IPS-15b (cell line): ENCODE data around the gene ABHD16A.
"Not testable (repeated sequence)": the region's sequence is repeated elsewhere in the genome, so short reads cannot be mapped to it uniquely, and the experiment has no call there.

Source experiments
- H3K27me3 ChIP-seq: one replicate; pipeline ENCODE4 v1.6.1; 2013; ENCODE audit warnings: low read length; ENCODE audit not compliant: control insufficient read depth, insufficient read depth
- H3K36me3 ChIP-seq: one replicate; pipeline ENCODE4 v1.6.1; 2013; ENCODE audit warnings: low read length; ENCODE audit not compliant: control insufficient read depth, insufficient read depth
- H3K4me1 ChIP-seq: one replicate; pipeline ENCODE4 v1.6.1; 2013; ENCODE audit warnings: mild to moderate bottlenecking, low read length; ENCODE audit not compliant: control insufficient read depth, insufficient read depth
- H3K4me3 ChIP-seq: one replicate; pipeline ENCODE4 v1.5.1; 2013; ENCODE audit warnings: low read depth, low read length
- H3K9ac ChIP-seq: one replicate; pipeline ENCODE4 v1.6.1; 2013; ENCODE audit warnings: low read depth, mild to moderate bottlenecking, low read length
- H3K9me3 ChIP-seq: one replicate; pipeline ENCODE4 v1.6.1; 2013; ENCODE audit warnings: mild to moderate bottlenecking, low read length; ENCODE audit not compliant: control insufficient read depth, insufficient read depth

Gene ABHD16A

DNA sequence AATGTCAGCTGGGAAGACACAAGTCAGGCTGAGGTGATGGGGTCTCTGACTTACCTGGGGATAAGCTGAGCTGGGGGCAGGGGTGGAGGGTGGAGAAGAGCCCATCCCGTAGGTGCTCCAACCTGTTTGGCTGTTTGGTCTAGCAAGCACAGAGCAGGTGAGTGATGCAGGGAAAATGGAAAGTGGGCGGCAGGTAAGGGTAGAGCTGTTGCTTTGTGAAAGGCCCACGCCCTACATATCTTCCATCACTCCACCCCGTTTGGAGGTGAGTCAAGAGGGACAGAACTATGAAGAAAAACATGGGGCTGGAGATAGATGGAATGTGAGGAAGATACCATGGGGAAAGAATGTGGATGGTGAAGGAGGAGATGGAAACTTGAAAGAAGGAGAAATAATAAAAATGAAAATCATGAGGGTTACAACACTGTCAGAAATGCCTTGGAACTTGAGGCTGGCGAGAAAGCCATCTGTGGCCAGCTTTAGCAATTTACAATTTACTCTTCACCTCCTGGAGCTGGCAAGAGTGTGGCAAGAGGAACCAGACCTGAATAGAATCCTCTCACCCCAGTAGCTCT, 17.2 kb upstream of the ABHD16A start:
- Histone ChIP-seq H3K9ac (no peak overlapping the region), H3K9me3 (no peaks in the 10 kb centered on the region), H3K36me3 (no peaks in the 10 kb centered on the region), H3K27me3 (no peaks in the 10 kb centered on the region), H3K4me3 (no peak overlapping the region), H3K4me1 (peaks cover 9% of the 10 kb centered on the region)

DNA sequence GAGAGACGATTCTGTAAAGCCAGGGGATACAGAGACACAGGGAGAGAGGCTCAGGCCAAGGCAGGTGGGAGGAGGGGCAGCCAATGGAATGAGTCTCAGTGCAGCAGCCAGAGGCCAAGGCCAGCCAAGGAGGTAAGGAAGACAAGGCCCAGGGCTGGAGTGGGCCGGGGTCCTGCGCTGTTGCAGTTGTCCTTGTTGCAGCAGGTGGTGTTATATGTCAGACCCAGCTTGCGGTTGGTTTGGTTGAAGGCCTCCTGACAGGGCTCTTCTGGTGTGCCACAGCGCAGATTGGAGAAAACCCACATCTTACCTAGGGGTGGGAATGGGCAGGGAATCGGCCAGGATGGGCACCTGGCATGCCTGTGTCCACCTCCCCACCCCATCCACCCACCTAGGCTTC, 15.9 kb upstream of the ABHD16A start:
- Histone ChIP-seq H3K4me3 (no peak overlapping the region), H3K9ac (no peak overlapping the region), H3K9me3 (no peaks in the 10 kb centered on the region)

DNA sequence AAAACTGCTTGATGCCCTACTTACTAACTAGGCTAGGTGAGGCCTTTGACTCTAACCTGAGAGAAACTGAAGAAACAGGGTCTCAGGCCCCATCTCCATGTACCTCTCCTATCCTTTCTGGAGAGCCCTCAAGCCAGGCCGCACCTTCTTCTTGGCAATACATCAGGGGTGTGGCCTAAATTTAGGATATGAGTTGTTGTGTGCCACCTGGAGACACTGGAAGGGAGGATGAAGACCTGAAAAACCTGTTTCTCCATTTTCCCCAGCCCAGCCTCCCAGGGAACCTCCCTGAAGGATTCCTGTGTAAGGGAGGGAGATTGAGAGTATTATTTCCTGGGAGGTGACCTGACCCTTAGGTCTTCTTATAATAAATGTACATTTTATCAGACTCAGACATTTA, 15.1 kb upstream of the ABHD16A start:
- Histone ChIP-seq H3K9me3 (no peaks in the 10 kb centered on the region), H3K36me3 (no peaks in the 10 kb centered on the region), H3K4me1 (peaks cover 21% of the 10 kb centered on the region)

More for the DNA sequence above, 15.9 kb upstream of the ABHD16A start:
- Histone ChIP-seq H3K4me1 (peaks cover 18% of the 10 kb centered on the region), H3K27me3 (no peaks in the 10 kb centered on the region), H3K36me3 (no peaks in the 10 kb centered on the region)

DNA sequence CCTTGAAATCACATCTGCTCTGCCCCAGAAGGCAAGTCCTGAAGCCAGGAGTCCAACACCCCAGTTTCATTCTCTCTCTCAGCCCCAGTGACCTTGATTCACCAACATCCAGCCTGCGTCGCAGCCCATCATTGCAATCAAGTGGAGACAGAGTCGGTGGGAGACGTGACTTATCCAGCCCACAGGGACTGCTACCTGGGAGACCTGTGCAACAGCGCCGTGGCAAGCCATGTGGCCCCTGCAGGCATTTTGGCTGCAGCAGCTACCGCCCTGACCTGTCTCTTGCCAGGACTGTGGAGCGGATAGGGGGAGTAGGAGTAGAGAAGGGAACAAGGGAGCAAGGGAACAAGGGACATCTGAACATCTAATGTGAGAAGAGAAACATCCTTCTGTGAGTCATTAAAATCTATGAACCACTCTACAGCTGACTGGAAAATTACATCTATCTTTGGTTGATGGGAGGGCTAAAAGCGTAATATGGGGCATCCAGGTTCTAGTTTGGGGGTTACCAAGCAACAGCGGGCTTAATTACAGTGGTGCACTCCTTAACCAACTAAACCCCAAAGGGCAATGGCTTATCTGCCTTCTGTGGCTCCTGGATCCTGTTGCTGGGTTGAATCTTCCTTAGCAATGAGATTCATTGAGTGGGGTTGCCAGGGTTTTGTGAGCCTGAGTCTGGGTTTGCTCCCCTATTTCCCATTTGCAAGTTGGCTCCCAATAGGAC, 14.5 kb upstream of the ABHD16A start:
- peaks cover 21% of the 10 kb centered on the region for H3K4me1 ChIP-seq
- no peak overlapping the region for H3K9ac ChIP-seq
- no peaks in the 10 kb centered on the region for H3K27me3 ChIP-seq
- H3K9me3 ChIP-seq: no peaks in the 10 kb centered on the region
- H3K36me3 ChIP-seq: no peaks in the 10 kb centered on the region
- H3K4me3 ChIP-seq: no peak overlapping the region

More for the DNA sequence above, 15.1 kb upstream of the ABHD16A start:
- Histone ChIP-seq H3K4me3 (no peak overlapping the region), H3K9ac (no peak overlapping the region), H3K27me3 (no peaks in the 10 kb centered on the region)

DNA sequence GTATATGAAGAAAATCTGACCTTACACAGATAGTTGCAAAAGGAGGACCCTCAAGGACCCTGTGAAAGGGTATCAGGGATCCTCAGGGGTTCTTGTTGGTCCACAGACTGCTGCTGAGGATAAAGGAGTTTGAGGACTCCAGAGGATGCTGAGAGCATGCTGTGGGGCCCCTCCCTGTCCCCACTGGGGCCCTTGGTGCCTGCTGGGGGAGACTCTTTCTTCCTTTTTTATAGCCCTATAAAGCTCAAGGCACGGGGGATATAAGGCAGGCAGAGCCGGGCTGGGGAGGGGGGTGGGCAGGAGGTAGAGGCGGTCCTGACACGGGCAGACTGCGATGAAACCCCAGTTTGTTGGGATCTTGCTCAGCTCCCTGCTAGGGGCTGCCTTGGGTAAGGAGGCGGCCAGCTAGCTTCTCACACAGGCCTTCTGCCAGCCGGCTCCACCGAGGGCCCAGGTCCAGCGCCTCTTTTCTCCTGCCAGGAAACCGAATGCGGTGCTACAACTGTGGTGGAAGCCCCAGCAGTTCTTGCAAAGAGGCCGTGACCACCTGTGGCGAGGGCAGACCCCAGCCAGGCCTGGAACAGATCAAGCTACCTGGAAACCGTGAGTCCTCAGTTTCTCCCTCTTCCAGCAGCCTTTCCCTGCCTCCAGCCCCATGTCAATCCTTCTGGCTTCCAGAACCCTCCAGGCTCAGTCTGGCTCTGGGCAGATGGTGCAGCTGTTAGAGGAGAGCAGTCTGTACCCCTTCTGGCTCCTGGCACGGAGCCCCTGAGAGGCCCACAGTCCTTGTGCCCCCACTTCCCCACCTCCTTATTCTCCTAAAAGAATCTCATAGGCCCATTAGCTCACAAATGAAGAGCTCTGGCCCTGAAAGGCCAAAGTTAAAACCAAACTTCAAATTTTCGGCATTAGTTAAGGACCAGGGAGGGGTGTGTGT, 12.2 kb upstream of the ABHD16A start, which contains the start of gene LY6G6D:
LY6G6D (plus strand) TSS at position 327 of the 937 bp plus-strand sequence; CDS start at position 335, 8 bp downstream.
- peak within 1 kb of the TSS; percentile 39 for H3K9ac ChIP-seq
- no peaks in the 10 kb centered on the region for H3K27me3 ChIP-seq
- no peak within 1 kb of the TSS for H3K4me3 ChIP-seq
- H3K36me3 ChIP-seq: no peaks in the 10 kb centered on the region
- H3K9me3 ChIP-seq: no peaks in the 10 kb centered on the region
- peaks cover 21% of the 10 kb centered on the region for H3K4me1 ChIP-seq

DNA sequence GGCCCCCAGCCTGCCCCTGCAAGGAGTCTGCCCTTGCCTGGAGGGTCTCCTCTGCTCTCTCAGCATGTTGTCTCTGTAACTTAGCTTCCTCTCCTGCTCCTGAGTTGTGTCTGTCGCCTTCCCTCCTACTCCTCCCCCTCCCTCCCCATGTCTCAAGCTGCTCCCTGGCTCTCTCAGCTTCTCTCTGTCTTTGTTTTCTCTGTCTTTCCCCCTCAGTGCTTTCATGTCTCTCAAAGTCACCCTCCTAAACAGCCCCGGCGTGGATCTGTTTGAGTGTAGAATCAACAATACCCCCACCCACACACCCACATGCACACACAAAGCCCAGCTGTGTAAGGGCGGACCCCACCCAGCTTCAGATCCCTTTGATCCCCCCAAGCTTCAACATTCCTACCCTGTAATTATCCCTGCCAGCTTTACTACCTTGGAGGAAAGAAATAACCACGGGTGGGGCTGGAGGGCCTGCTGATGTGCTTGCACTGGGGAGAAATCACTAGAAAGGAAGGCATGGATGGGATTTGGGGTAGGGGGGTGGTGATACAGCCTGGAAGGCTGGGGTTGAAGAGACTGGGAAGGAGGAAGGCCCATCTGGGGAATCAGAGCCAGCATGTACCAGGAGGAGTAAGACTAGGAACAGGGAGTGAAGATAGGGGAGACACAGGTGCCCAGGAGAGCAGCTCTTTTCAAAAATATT, 11.0 kb upstream of the ABHD16A start:
- no peak overlapping the region for H3K4me3 ChIP-seq

DNA sequence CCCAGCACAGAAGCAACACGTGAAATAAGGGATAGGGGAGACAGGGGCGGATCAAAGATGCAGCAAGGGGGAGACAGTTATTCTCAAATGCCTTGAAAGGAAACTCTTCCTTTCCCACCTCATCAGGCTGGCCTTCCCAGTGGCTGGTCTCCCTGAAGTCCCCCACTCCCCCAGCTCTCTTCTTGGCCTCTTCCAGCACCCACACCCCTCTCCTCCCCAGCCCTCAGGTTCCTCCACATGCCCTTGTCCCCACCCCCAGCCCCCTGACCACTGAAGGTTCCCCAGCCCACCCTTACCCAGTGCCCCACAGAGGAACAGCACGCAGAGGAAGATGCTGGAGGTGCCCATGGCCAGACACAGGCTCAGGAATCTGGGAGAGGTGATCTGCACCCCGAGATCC, 10.3 kb upstream of the ABHD16A start:
- peaks cover 21% of the 10 kb centered on the region for H3K4me1 ChIP-seq

More for the DNA sequence above, 11.0 kb upstream of the ABHD16A start:
- Histone ChIP-seq H3K9ac (peak overlapping the region; percentile 39), H3K27me3 (no peaks in the 10 kb centered on the region), H3K9me3 (no peaks in the 10 kb centered on the region), H3K4me1 (peaks cover 21% of the 10 kb centered on the region), H3K36me3 (no peaks in the 10 kb centered on the region)

DNA sequence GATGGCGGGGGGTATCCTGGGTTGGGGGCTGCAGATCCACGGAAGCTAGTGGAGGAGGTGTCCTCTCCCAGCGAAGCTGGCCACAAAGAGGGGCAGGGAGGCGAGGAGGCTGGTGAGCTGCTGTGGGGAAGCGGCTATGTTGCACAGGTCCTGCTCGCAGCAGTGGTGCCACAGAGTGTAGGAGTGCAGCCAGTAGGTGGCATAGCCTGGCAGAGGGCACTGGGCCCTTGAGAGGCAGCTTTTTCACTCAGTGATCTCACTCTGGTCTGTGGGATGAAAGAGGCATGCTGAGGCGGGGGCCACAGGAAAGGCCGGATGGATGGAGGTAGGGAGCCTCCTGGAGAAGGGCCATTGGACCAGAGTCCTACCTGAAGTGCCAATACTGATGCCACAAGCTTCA, 9.2 kb upstream of the ABHD16A start:
- no peaks in the 10 kb centered on the region for H3K36me3 ChIP-seq
- no peak overlapping the region for H3K9ac ChIP-seq
- no peaks in the 10 kb centered on the region for H3K27me3 ChIP-seq
- H3K4me1 ChIP-seq: peaks cover 14% of the 10 kb centered on the region
- no peaks in the 10 kb centered on the region for H3K9me3 ChIP-seq
- H3K4me3 ChIP-seq: no peak overlapping the region

More for the DNA sequence above, 10.3 kb upstream of the ABHD16A start:
- H3K9ac ChIP-seq: no peak overlapping the region
- no peaks in the 10 kb centered on the region for H3K36me3 ChIP-seq
- H3K4me3 ChIP-seq: no peak overlapping the region
- H3K9me3 ChIP-seq: no peaks in the 10 kb centered on the region
- no peaks in the 10 kb centered on the region for H3K27me3 ChIP-seq

DNA sequence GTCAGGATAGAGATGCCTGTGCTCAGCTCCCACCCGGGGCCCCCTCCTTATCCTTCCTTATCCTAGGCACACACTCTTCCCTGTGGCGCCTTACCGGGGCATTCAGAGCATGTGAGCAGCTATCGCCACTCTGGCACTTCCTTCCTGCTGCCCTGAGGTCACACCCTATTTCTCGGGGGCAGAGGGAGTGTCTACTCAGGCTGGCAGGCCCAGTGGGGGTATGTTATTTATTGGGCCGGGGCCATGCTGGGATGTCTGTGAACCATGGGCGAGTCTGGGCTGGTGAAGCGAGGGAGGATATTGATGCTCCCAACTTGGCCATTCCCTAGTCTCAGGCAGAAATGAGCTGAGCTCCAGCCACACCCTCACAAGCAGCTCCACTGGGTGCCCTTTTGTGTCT, 8.1 kb upstream of the ABHD16A start:
- peaks cover 12% of the 10 kb centered on the region for H3K4me1 ChIP-seq
- H3K9me3 ChIP-seq: no peaks in the 10 kb centered on the region
- no peaks in the 10 kb centered on the region for H3K27me3 ChIP-seq
- no peak overlapping the region for H3K4me3 ChIP-seq
- H3K36me3 ChIP-seq: no peaks in the 10 kb centered on the region
- H3K9ac ChIP-seq: no peak overlapping the region

DNA sequence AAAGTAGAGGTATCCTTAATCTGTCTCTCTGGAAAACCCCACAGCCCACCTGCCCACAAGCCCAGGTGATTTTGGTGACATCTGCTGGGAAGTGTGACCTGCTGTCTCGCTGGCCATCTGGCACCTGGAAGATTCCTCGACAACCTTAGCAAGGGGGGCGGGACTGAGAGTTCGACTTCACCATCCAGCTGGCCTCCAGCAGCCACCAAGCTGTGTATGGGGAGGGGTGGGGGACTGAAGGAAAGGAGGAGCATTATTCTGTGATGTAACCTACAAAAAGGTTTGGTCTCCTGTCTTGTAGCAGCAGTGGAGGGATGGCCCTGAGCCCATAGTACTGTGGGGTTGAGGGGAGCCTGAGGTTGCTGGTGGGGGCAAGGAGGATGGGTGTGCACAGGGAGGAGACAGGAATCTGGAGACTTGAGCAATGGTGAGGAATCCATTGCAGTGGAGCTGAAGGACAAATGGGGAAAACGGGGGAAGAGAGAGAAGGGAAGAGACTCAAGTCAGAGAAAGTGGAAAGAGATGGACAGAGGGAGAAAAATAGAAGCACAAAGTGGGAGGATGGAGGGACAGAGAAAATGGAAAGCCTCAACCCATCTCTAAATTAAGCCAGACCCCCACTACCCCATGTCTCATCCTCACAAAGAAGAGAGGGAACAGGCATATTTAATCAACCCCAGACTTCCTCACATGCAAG, 7.5 kb upstream of the ABHD16A start:
- no peaks in the 10 kb centered on the region for H3K9me3 ChIP-seq
- no peak overlapping the region for H3K4me3 ChIP-seq
- H3K4me1 ChIP-seq: peaks cover 12% of the 10 kb centered on the region
- no peaks in the 10 kb centered on the region for H3K36me3 ChIP-seq
- no peaks in the 10 kb centered on the region for H3K27me3 ChIP-seq
- no peak overlapping the region for H3K9ac ChIP-seq

DNA sequence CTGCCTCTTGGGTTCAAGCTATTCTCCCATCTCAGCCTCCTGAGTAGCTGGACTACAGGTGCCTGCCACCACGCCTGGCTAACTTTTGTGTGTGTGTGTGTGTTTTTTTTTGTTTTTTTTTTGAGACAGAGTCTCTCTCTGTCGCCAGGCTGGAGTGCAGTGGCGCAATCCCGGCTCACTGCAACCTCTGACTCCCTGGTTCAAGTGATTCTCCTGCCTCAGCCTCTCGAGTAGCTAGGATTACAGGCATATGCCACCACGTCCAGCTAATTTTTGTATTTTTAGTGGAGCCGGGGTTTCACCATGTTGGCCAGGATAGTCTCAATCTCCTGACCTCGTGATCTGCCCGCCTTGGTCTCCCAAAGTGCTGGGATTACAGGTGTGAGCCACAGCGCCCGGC, 6.0 kb upstream of the ABHD16A start:
- not testable (repeated sequence) for H3K9ac ChIP-seq, H3K4me1 ChIP-seq, H3K9me3 ChIP-seq

More for the DNA sequence above, 6.0 kb upstream of the ABHD16A start:
- not testable (repeated sequence) for H3K36me3 ChIP-seq, H3K4me3 ChIP-seq, H3K27me3 ChIP-seq
